ENCODE measurements around the gene UPK1B.

DNA sequence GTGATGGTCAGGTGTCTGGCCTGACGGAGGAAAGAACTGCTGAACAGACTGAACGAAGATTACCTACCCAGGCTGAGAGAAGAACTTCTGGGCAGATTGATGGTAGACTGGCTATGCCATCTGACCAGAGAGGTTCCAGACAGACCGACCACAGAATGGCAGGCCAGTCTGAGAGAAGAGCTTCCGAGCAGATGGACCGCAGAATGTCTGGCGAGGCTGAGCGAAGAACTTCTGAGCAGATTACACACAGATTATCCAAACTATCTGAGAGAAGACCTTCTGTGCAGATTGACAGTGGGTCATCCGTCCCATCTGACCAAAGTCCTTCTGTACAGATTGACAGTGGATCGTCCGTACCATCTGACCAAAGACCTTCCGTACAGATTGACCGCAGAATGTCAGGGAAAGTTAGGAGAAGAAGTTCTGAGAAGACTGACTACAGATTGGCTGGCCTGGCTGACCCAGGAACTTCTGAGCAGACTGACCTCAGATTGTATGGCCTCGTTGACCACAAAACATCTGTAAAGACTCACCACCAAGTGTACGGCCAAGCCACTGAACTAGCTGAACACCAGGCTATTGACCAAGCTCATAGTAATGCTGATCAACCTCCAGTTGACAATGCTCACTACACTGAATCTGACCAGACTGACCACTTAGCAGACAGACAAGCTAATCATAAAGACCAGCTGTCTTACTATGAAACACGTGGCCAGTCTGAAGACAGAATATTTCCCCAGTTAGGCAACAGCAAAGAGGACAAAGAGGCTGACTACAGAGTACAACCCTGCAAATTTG lies 26.6 kb upstream of the UPK1B start:
- TF ChIP-seq, protein P1, sequence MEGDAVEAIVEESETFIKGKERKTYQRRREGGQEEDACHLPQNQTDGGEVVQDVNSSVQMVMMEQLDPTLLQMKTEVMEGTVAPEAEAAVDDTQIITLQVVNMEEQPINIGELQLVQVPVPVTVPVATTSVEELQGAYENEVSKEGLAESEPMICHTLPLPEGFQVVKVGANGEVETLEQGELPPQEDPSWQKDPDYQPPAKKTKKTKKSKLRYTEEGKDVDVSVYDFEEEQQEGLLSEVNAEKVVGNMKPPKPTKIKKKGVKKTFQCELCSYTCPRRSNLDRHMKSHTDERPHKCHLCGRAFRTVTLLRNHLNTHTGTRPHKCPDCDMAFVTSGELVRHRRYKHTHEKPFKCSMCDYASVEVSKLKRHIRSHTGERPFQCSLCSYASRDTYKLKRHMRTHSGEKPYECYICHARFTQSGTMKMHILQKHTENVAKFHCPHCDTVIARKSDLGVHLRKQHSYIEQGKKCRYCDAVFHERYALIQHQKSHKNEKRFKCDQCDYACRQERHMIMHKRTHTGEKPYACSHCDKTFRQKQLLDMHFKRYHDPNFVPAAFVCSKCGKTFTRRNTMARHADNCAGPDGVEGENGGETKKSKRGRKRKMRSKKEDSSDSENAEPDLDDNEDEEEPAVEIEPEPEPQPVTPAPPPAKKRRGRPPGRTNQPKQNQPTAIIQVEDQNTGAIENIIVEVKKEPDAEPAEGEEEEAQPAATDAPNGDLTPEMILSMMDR (conservative IDR thresholded peaks at IDR 0.05; ENCODE audit: low read length) = no peak
- TF ChIP-seq EZH2phosphoT487 (IDR thresholded peaks at IDR 0.05; ENCODE audit: borderline replicate concordance, low read depth, low read length) = no peak

Measured in OCI-LY7 (cell line).